Measurements from ENCODE around the gene THSD4.

GRCh38 chr15:71237456-71238188 is 122.4 kb downstream of the THSD4 start:
- peak in 1 of 2 donors; percentile 23 for TF ChIP-seq POLR2A (IDR thresholded peaks at IDR 0.05)
- TF ChIP-seq, protein P1, sequence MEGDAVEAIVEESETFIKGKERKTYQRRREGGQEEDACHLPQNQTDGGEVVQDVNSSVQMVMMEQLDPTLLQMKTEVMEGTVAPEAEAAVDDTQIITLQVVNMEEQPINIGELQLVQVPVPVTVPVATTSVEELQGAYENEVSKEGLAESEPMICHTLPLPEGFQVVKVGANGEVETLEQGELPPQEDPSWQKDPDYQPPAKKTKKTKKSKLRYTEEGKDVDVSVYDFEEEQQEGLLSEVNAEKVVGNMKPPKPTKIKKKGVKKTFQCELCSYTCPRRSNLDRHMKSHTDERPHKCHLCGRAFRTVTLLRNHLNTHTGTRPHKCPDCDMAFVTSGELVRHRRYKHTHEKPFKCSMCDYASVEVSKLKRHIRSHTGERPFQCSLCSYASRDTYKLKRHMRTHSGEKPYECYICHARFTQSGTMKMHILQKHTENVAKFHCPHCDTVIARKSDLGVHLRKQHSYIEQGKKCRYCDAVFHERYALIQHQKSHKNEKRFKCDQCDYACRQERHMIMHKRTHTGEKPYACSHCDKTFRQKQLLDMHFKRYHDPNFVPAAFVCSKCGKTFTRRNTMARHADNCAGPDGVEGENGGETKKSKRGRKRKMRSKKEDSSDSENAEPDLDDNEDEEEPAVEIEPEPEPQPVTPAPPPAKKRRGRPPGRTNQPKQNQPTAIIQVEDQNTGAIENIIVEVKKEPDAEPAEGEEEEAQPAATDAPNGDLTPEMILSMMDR (IDR thresholded peaks at IDR 0.05), result peak in 2 of 6 experiments; percentile 30 to 33
